Kidney (tissue), 14 donors: ENCODE results near the gene NUDT5. TPM values are rescaled to one million over a fixed set of nuclear protein-coding genes. Genes with fewer than 3 reads are reported as not detected.

ENCODE experiments used
- DNase-seq, 5 donors: peaks; one replicate each; pipeline ENCODE4 v3.0.0-alpha.2; 2013 to 2020
- FAIRE-seq: peaks from 2 replicates; lab custom pipeline; 2012; peaks lifted over from hg19 to GRCh38; lab: Jason Lieb, UNC
- H3K27ac ChIP-seq, 2 donors: one replicate each; pipeline ENCODE4 v1.7.0; 2013; ENCODE audit warnings: low read depth in 2 of 2, low read length in 2 of 2, inconsistent platforms in 1 of 2
- H3K27me3 ChIP-seq: one replicate; pipeline ENCODE4 v1.7.1; 2013; ENCODE audit warnings: low read length, inconsistent platforms; ENCODE audit not compliant: control insufficient read depth, insufficient read depth
- H3K36me3 ChIP-seq, 3 donors: one replicate each; pipeline versions ENCODE4 v1.7.0 to v1.7.1; 2013; ENCODE audit warnings: low read length in 3 of 3, control low read depth in 1 of 3, inconsistent platforms in 1 of 3; ENCODE audit not compliant: insufficient read depth in 3 of 3, control insufficient read depth in 2 of 3
- H3K4me1 ChIP-seq, 3 donors: one replicate each; pipeline versions ENCODE4 v1.7.0 to v1.7.1; 2013; ENCODE audit warnings: low read length in 3 of 3, inconsistent platforms in 1 of 3, low read depth in 1 of 3; ENCODE audit not compliant: control insufficient read depth in 2 of 3, insufficient read depth in 2 of 3
- H3K4me3 ChIP-seq, 3 donors: one replicate each; pipeline versions ENCODE4 v1.7.0 to v1.8.1; 2013; ENCODE audit warnings: low read length in 3 of 3, control low read depth in 1 of 3, inconsistent platforms in 1 of 3
- H3K9ac ChIP-seq, 3 donors: one replicate each; pipeline versions ENCODE4 v1.7.0 to v1.7.1; 2013; ENCODE audit warnings: low read length in 3 of 3, control low read depth in 1 of 3, inconsistent platforms in 1 of 3
- H3K9me3 ChIP-seq, 3 donors: one replicate each; pipeline versions ENCODE4 v1.7.0 to v1.7.1; 2013; ENCODE audit warnings: low read length in 3 of 3, control low read depth in 1 of 3, inconsistent platforms in 1 of 3; ENCODE audit not compliant: control insufficient read depth in 2 of 3, insufficient read depth in 1 of 3
- intact Hi-C: fragments of 100-400 bp; cut with DNase I; formaldehyde crosslinking; loops from one replicate; pipeline ENCODE4 v1.11.1; 2022
- polyA plus RNA-seq: library from polyadenylated mRNA; stranded (reverse); fragments of 350-450 nt; fragmentation: Illumina TruSeq; extraction: RNeasy Lipid Tissue Mini Kit (QIAGEN cat#74804); gene quantifications from one replicate; pipeline ENCODE4 v1.2.3, GENCODE V29; 2014; ENCODE audit warnings: low read depth, low replicate concordance; ENCODE audit not compliant: insufficient read depth
- total RNA-seq: library from RNA; stranded (reverse); fragmentation: NEBNext Ultra II Directional; extraction: Animal tissue kit (Norgen Biotek cat#: 25700); gene quantifications from one replicate; pipeline ENCODE4 v1.2.1, GENCODE V29; 2021
- TF ChIP-seq, protein P1 (sequence below): IDR thresholded peaks from 3 replicates; pipeline ENCODE4 v1.5.1; 2012; ENCODE audit warnings: mild to moderate bottlenecking, moderate library complexity, borderline replicate concordance; ENCODE audit not compliant: insufficient read depth; ENCODE audit errors: extremely low read depth
- donor health status: control.
- donor health status: control.
- donor health status: control.
- donor health status: control.
- donor health status: control.
- donor health status: DM: yes; HTN: yes; CAD: no.
- donor health status: Normal renal cell carcinoma (clear cell type).

Gene NUDT5
- total and polyA plus RNA-seq, 2 donors from 2014 or later: 48.3 to 78.2 TPM

DNA sequence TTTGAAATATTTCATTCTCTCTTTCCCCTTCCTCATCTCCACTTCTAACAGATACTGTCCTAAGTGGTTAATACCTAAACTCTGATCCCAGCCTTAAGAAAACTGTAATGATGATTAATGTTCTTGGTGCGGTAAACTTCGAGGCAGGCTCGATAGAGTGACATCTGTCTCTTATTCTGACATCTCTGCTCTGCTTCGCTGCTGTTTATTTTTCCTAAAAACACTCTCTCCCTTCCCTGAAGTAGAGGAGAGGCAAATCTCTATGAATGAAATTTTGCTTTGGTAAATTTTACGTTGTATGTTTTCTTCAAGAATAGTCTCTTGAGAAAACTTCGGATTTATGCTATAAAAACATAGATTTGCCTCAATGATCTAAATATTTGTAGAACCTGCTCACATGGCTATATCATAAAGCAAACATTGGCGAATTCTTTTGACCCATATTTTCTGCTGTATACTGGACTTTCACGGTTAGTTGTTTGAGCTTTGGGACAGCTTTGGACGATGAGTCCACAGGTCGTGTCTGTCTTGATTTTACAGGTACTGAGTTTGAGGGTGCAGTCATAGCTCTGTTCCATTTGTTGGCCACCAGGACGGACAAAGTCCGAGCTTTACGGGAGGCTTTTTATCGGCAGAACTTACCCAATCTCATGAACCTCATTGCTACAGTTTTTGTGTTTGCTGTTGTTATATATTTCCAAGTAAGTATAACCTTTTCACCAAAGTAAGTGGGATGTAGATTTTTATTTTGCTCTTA lies 39.1 kb downstream of the NUDT5 start:
- Histone ChIP-seq H3K4me3 (no peak overlapping the region), H3K36me3 (peaks cover 3 to 6% (median 4%) of the 10 kb centered on the region in 3 donors), H3K9ac (no peak overlapping the region), H3K27ac (no peak overlapping the region), H3K4me1 (no peaks in the 10 kb centered on the region), H3K27me3 (no peaks in the 10 kb centered on the region), H3K9me3 (no peaks in the 10 kb centered on the region)
- TF ChIP-seq, protein P1, sequence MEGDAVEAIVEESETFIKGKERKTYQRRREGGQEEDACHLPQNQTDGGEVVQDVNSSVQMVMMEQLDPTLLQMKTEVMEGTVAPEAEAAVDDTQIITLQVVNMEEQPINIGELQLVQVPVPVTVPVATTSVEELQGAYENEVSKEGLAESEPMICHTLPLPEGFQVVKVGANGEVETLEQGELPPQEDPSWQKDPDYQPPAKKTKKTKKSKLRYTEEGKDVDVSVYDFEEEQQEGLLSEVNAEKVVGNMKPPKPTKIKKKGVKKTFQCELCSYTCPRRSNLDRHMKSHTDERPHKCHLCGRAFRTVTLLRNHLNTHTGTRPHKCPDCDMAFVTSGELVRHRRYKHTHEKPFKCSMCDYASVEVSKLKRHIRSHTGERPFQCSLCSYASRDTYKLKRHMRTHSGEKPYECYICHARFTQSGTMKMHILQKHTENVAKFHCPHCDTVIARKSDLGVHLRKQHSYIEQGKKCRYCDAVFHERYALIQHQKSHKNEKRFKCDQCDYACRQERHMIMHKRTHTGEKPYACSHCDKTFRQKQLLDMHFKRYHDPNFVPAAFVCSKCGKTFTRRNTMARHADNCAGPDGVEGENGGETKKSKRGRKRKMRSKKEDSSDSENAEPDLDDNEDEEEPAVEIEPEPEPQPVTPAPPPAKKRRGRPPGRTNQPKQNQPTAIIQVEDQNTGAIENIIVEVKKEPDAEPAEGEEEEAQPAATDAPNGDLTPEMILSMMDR: no peak
- DNase-seq: no peak
- intact Hi-C loops: no loop called here
- no peak for FAIRE-seq

DNA sequence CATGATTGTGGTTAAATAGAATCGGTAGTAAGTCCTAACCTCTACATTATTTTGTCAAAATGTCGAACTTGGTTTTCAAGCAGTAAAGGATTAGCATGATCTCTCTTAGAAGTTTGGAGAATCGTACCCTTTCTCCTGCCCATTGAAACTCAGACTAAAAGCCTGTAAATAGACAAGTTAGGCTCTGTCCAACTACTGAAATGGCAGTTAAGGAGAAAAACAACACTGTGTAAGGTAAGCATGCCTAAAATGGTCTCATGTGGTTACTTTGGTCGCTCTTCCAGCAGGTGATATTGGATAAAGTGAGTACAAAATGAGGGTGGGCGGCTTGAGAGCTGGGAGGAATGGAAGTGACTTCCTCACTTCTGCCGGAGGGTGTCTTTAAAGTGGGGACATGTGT lies 41.2 kb downstream of the NUDT5 start:
- Histone ChIP-seq H3K4me3 (no peak overlapping the region), H3K9me3 (no peaks in the 10 kb centered on the region), H3K27me3 (no peaks in the 10 kb centered on the region), H3K27ac (no peak overlapping the region), H3K36me3 (peaks cover 0 to 10% (median 4%) of the 10 kb centered on the region in 3 donors), H3K4me1 (no peaks in the 10 kb centered on the region), H3K9ac (no peak overlapping the region)
- TF ChIP-seq, protein P1: no peak
- intact Hi-C loops: no loop called here
- DNase-seq (no peak), FAIRE-seq (no peak)

DNA sequence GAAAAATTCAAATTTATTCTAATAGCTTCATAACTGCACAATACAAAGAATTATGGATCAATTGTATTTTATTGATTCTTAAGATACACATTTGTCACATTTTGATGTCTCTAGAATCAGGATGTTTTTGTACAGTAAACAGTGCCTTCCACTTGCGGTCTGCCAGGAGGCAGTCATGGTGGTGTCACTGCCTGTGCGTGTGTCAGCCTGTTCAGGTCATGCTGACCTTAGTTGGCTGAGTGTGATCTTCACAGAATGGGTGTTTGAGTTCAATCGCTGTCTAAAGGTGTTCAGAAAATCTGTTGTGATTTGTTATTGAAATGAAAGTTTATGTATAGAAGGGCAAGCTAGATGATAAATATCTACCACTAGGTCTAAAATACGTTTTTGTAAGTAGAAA lies 45.5 kb downstream of the NUDT5 start:
- intact Hi-C loops: no loop called here
- H3K4me1 ChIP-seq: no peaks in the 10 kb centered on the region
- peaks cover 0 to 8% (median 2%) of the 10 kb centered on the region in 3 donors for H3K36me3 ChIP-seq
- no peak overlapping the region for H3K9ac ChIP-seq
- H3K4me3 ChIP-seq: no peak overlapping the region
- no peak overlapping the region for H3K27ac ChIP-seq
- no peaks in the 10 kb centered on the region for H3K9me3 ChIP-seq
- DNase-seq (peak in 1 of 5 donors; percentile 28), FAIRE-seq (no peak)
- TF ChIP-seq, protein P1: no peak
- no peaks in the 10 kb centered on the region for H3K27me3 ChIP-seq
